GM12872 (cell line): Measurements from ENCODE around the gene OR8J3.

ENCODE experiments used
- TF ChIP-seq, protein P1 (sequence below): IDR thresholded peaks from 3 replicates; pipeline ENCODE4 v1.5.1; 2011; ENCODE audit warnings: low read depth, mild to moderate bottlenecking, low read length, moderate library complexity; ENCODE audit not compliant: insufficient read depth

The OR8J3 gene, protein sequence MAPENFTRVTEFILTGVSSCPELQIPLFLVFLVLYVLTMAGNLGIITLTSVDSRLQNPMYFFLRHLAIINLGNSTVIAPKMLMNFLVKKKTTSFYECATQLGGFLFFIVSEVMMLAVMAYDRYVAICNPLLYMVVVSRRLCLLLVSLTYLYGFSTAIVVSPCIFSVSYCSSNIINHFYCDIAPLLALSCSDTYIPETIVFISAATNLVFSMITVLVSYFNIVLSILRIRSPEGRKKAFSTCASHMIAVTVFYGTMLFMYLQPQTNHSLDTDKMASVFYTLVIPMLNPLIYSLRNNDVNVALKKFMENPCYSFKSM

DNA sequence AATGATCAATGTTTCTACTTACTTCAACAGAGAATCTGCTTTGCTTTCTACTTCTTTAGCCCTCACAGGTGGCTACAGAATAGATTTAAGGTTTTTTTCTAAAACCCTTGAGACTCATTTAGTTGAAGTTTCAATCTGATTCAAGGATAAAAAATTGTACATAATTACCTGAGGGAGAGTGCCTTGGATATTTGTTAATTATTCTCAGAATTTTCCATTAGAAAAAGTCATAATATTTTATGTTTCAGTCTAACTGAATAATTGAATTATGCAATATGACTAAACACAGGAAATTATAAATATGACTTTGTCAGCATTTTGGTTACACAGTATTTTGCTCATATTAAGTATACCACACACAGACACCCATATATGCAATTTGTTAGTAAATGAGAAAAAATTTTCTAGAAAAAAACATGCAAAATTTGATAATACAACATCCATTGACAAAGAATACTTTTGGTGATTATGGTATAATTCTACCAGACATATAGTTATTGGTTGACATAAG lies at the start of gene OR8J3:
OR8J3 (minus strand) TSS at position 51 of the 511 bp plus-strand sequence. CDS start 2,483 bp downstream, outside the sequence.
- TF ChIP-seq, protein P1, sequence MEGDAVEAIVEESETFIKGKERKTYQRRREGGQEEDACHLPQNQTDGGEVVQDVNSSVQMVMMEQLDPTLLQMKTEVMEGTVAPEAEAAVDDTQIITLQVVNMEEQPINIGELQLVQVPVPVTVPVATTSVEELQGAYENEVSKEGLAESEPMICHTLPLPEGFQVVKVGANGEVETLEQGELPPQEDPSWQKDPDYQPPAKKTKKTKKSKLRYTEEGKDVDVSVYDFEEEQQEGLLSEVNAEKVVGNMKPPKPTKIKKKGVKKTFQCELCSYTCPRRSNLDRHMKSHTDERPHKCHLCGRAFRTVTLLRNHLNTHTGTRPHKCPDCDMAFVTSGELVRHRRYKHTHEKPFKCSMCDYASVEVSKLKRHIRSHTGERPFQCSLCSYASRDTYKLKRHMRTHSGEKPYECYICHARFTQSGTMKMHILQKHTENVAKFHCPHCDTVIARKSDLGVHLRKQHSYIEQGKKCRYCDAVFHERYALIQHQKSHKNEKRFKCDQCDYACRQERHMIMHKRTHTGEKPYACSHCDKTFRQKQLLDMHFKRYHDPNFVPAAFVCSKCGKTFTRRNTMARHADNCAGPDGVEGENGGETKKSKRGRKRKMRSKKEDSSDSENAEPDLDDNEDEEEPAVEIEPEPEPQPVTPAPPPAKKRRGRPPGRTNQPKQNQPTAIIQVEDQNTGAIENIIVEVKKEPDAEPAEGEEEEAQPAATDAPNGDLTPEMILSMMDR: no peak

DNA sequence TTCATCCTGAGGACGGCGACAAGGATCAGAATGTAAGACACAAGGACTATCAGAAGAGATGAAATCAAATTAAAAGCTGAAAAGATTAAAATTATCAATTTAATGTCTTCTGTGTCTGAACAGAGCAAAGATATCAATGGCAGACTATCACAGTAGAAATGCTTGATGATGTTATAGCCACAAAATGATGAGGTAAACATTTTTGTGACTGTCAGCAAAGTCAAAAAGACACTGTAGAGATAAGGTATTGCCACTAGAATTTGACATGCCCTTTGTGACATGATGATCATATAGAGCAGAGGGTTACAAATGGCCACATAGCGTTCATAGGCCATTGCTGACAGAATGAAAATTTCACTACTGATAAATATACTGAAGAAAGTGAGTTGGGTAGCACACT lies 48.6 kb upstream of the OR8J3 start:
- TF ChIP-seq, protein P1: no peak

DNA sequence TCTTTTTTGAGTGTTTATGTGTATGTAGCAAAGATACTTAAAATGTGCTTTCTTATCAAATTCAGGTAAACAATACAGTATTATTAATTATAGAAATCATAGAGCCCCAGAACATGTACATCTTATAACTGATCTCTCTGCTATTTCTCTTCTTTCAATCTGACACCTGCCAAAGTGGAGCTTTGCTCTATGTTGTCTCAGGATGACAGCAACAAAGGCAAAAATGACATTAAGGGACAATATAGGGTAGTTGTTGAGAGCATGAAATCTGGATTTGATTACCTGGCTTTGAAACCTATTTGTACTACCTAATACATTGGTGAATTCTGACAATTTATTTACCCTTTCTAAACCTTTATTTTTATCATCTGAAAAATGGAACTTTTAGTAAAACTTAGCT lies 43.5 kb upstream of the OR8J3 start:
- TF ChIP-seq, protein P1: no peak

DNA sequence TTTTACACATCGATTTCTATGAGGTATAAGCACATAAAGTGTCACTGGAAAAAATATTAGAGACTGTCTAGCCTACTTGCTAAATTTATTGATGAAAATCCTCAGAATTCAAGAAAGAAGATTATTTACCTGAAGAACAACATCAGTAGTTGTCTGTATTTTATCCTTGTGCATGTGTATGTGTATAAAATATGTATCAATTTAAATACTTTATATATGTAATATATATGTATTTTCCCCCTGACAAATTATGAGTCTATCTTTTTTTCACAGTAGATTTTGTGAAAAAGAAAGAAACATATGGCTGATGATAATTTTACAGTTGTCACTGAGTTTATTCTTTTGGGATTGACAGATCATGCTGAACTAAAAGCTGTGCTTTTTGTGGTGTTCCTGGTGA lies 36.3 kb upstream of the OR8J3 start, which contains the start of gene OR5J2:
OR5J2 (plus strand) TSS at position 301 of the 400 bp plus-strand sequence; CDS start at position 301, 0 bp downstream.
- TF ChIP-seq, protein P1: no peak

DNA sequence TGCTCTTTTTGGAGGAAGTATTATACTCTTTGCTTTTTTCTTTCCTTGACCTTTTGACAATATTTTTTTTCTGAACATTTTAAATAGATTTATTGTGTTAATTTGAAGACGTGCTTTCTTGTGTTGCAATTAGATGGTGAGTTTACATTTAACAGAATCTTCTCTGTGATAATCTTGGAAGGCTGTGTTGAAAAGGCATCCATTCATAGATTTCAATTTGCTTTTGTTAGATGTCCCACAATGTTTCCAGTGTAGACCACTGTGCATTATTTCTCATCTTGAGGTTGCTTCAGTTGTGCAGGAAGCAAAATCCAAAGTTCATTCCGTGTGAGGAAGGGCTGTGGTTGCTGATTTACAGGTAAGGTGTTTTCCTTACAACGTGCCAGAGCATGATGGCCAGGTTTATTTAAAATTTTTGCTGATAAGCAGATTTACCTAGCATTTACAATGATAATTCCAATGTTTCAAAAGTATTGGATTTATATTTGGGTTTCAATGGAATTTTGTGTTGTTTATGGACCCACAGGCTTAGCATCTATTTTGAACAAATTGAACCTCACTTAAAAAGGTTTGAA lies 32.3 kb upstream of the OR8J3 start:
- TF ChIP-seq, protein P1: no peak

DNA sequence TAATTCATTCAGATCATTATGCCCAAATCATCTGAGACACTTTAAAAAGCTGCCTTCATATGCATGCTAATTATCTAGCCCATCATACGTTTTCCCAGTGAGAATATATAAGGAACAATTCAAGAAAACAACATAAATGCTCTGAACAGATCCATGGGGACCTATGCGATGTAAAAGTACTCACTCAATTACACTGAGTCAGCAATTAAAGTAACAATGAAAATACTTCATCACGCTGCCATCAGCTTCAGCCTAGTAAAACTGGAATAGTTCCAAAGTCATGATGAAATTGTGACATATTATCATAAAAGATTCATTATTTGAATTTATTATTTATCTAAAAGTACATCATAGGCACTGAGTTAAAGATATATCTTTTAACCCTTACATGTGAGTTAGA lies 23.8 kb upstream of the OR8J3 start:
- TF ChIP-seq, protein P1: no peak

DNA sequence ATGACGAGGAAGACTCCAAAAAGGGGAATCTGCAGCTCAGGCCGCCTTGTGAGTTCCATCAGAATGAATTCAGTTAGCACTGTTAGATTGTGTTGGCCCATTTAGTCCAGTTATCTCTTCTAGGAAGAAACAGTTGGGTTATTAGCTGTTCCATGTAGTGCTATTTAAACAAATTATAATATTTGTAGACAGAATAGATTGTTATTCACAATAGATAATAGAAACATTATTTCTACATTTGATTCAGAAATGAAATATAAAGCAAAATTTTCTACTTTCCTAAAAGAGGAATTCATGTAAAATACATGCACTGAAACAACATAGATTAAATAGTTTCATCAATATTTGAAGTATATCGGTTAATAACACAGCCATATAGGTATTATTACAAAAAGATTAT lies 20.2 kb upstream of the OR8J3 start, which contains the start of gene OR8K5:
OR8K5 (minus strand) TSS at position 101 of the 400 bp plus-strand sequence; CDS start at position 101, 0 bp downstream.
- TF ChIP-seq, protein P1: no peak
